Erythroblast (primary cell): Measurements from ENCODE around the gene PSG7.
"Not testable (repeated sequence)": the region's sequence is repeated elsewhere in the genome, so short reads cannot be mapped to it uniquely, and the experiment has no call there.

Experiments used
- GATA1 ChIP-seq: IDR thresholded peaks from 2 replicates; pipeline ENCODE4 v1.6.1; 2011; ENCODE audit warnings: low read depth, mild to moderate bottlenecking, control low read depth, low read length, moderate library complexity
- POLR2A ChIP-seq: IDR thresholded peaks from 2 replicates; pipeline ENCODE4 v1.6.1; 2011; ENCODE audit warnings: mild to moderate bottlenecking, low read length

DNA sequence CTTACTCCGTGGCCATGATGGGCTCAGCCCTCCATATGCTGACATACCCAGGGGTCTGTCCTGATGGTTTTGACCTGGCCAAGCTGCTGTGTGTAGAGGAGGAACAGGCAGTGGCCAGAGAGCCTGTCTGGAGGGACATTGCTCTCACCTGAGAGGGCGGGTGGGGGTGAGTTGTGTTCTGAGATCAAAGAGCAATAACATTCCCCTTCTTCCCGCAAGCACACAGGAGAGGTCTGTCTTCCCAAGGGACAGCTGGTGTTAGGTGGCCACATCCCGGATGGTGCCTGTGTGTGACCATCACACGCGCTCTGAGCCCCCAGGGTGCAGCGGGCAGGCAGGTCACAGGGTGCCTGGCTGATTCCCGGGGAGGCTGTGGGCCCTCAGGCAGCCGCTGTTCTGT, 56.4 kb downstream of the PSG7 start:
- not testable (repeated sequence) for TF ChIP-seq POLR2A, GATA1
